HepG2 (cell line): ENCODE results near the gene AKAP6. TPM values are rescaled to one million over a fixed set of nuclear protein-coding genes. Genes with fewer than 3 reads are reported as not detected.
A peak's percentile ranks its signal among the peaks of the same experiment; 100 is the strongest.

Experiments
- PCBP2 ChIP-seq: fragments of 200-400 bp; formaldehyde crosslinking; optimal IDR thresholded peaks from 2 replicates; pipeline ENCODE3; 2018; ENCODE audit warnings: low read length, low read depth; ENCODE audit not compliant: poor library complexity, severe bottlenecking
- ZHX1 ChIP-seq: sonication (generic); formaldehyde crosslinking; IDR thresholded peaks from 2 replicates; pipeline ENCODE4 v1.8.1; 2022; ENCODE audit warnings: low read depth, mild to moderate bottlenecking, missing genetic modification reagents
- ZNF282 ChIP-seq: fragments of 450-650 bp; IDR thresholded peaks from 2 replicates; pipeline ENCODE4 v1.6.1; 2018; ENCODE audit not compliant: partially characterized antibody
- ZNF354B ChIP-seq: sonication (generic); formaldehyde crosslinking; IDR thresholded peaks from 2 replicates; pipeline ENCODE4 v1.8.0; 2022; ENCODE audit warnings: mild to moderate bottlenecking, missing genetic modification reagents
- ZNF513 ChIP-seq: sonication (generic); formaldehyde crosslinking; conservative IDR thresholded peaks from 2 replicates; pipeline ENCODE4 v1.5.0; 2020; ENCODE audit warnings: missing genetic modification reagents
- polyA plus RNA-seq, 8 experiments: library from polyadenylated mRNA; depleted of rRNA in 3 of 8; stranded (reverse) in 7 of 8; unstranded in 1 of 8; fragments of >200 nt; fragmentation: Illumina TruSeq in 4 of 8; extraction: Trizol in 4 of 8; gene quantifications; 2 replicates each; pipeline versions ENCODE4 v1.2.1 to v1.2.3, GENCODE V29; 2011 to 2016; ENCODE audit warnings: low read depth in 4 of 8, missing spikeins in 1 of 8, mixed read lengths in 1 of 8; ENCODE audit not compliant: insufficient read depth in 1 of 8
- total RNA-seq, 5 experiments: library from RNA; depleted of rRNA; stranded (reverse); fragments of >200 nt; fragmentation: Illumina TruSeq; extraction: Trizol; gene quantifications; 2 replicates each; pipeline ENCODE4 v1.2.3, GENCODE V29; 2016; ENCODE audit warnings: low read depth in 1 of 5
- TF ChIP-seq, protein P1 (sequence below): sonication (generic); formaldehyde crosslinking; IDR thresholded peaks from 2 replicates; pipeline ENCODE4 v1.5.1; 2020; ENCODE audit warnings: missing genetic modification reagents, mild to moderate bottlenecking, borderline replicate concordance

Gene AKAP6
- total and polyA plus RNA-seq, 2 of the 13 experiments (the other 11 are each of a cell fraction or from before 2014, with no cell fraction given), result 1.4 TPM

DNA sequence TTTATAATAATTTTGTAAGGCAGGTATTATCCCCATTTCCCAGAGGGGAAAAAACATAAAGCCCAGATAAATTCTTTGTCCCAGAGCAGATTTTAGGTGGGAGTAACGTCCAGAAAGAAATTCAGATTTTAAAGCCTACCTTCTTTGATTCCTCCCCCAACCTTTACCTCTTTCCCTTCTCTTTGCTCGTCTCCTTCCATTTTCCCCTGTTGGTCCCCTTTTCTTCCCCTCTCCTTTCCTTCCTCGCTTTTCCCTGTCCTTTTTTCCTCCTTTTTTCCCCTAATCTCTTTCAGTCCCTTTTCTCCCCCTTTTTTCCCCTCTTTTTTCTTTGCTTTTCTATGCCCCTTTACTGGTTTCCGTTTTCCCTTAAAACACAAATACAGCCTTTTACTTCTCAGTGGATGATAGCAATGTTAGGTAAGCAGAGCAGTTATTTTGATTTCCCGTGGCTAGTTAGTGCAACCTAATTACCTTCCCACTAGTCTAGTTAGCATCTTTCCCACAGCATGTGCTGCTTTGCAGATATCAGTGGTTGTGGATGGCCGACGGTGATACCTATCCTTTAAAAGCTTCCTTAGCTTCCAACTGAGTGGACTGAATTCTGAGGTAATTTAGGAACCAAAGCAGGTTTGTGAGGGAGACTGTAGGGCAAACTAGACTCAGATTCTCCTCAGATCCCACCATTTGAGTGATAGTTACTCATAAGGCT lies 10.9 kb upstream of the AKAP6 start (continued):
- TF ChIP-seq ZHX1 (CRISPR knock-in tag), result no peak
- TF ChIP-seq ZNF513 (CRISPR knock-in tag), result no peak
- TF ChIP-seq ZNF354B, result no peak
- peak; percentile 72 for TF ChIP-seq ZNF282
- TF ChIP-seq PCBP2, result peak; percentile 55
- TF ChIP-seq, protein P1, sequence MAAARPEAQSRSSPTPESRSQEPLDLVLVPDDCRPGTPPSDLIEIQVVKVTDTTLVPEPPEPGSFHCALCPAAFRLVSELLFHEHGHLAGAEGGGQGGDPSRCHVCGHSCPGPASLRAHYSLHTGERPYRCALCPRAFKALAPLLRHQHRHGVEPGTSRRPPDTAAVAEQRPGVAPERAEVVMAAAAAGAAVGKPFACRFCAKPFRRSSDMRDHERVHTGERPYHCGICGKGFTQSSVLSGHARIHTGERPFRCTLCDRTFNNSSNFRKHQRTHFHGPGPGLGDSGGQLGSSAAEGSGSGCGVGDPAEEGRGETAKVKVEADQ, result no peak
